CD14-positive monocyte (primary cell): Measurements from ENCODE around the gene MRPL27. TPM values are rescaled to one million over a fixed set of nuclear protein-coding genes. Genes with fewer than 3 reads are reported as not detected.

Experiments used
- DNase-seq, 3 donors: peaks; one replicate each; pipeline ENCODE4 v3.0.0-alpha.2; 2011 to 2022
- H2AFZ ChIP-seq: 2 replicates; pipeline ENCODE4 v1.6.0; 2012; ENCODE audit warnings: mild to moderate bottlenecking, low read depth, low read length, inconsistent platforms; ENCODE audit not compliant: insufficient read depth, poor library complexity, severe bottlenecking
- H3K27ac ChIP-seq, 2 donors: 1 replicate in 1 of 2; 2 replicates in 1 of 2; pipeline ENCODE4 v1.5.1; 2012 to 2013; ENCODE audit warnings: low read length in 2 of 2, control low read depth in 1 of 2, inconsistent platforms in 1 of 2, low read depth in 1 of 2, mild to moderate bottlenecking in 1 of 2
- H3K27me3 ChIP-seq, 2 donors: one replicate each; pipeline versions ENCODE4 v1.6.0 to v1.6.1; 2011 to 2013; ENCODE audit warnings: low read length in 2 of 2; ENCODE audit not compliant: control insufficient read depth in 2 of 2, insufficient read depth in 2 of 2
- H3K36me3 ChIP-seq, 2 donors: replicated peaks in 1 of 2; 1 replicate in 1 of 2; 2 replicates in 1 of 2; pipeline versions ENCODE4 v1.5.1 to v1.6.1; 2012 to 2013; ENCODE audit warnings: low read length in 2 of 2, control low read depth in 1 of 2, inconsistent platforms in 1 of 2, mild to moderate bottlenecking in 1 of 2; ENCODE audit not compliant: insufficient read depth in 2 of 2, control insufficient read depth in 1 of 2
- H3K4me1 ChIP-seq, 2 donors: 1 replicate in 1 of 2; 2 replicates in 1 of 2; pipeline versions ENCODE4 v1.5.1 to v1.6.1; 2012 to 2013; ENCODE audit warnings: low read length in 2 of 2, control low read depth in 1 of 2, inconsistent platforms in 1 of 2, mild to moderate bottlenecking in 1 of 2, moderate library complexity in 1 of 2; ENCODE audit not compliant: insufficient read depth in 2 of 2, control insufficient read depth in 1 of 2
- H3K4me2 ChIP-seq: replicated peaks from 2 replicates; pipeline ENCODE3; 2012; ENCODE audit warnings: low read length, moderate library complexity, mild to moderate bottlenecking; ENCODE audit not compliant: poor library complexity, severe bottlenecking; ENCODE audit errors: extremely low read depth
- H3K4me3 ChIP-seq, 3 experiments: fragments of 200-600 bp in 1 of 3; sonication (generic) in 1 of 3; replicated peaks in 1 of 3; 1 replicate in 2 of 3; 2 replicates in 1 of 3; pipeline ENCODE4 v1.5.1; 2011 to 2013; ENCODE audit warnings: low read length in 3 of 3, mild to moderate bottlenecking in 3 of 3, control low read depth in 2 of 3, low read depth in 2 of 3, inconsistent platforms in 1 of 3, moderate library complexity in 1 of 3
- H3K79me2 ChIP-seq: 2 replicates; pipeline ENCODE4 v1.6.0; 2012; ENCODE audit warnings: mild to moderate bottlenecking, control low read depth, inconsistent platforms, low read length, moderate library complexity; ENCODE audit not compliant: insufficient read depth
- H3K9ac ChIP-seq: 2 replicates; pipeline ENCODE4 v1.6.0; 2017; ENCODE audit warnings: low read length, mild to moderate bottlenecking; ENCODE audit not compliant: insufficient read depth, poor library complexity, severe bottlenecking
- H3K9me3 ChIP-seq, 2 donors: replicated peaks in 1 of 2; 1 replicate in 1 of 2; 2 replicates in 1 of 2; pipeline versions ENCODE4 v1.5.1 to v1.6.1; 2012 to 2013; ENCODE audit warnings: low read length in 2 of 2, control low read depth in 1 of 2; ENCODE audit not compliant: control insufficient read depth in 1 of 2, insufficient read depth in 1 of 2
- H4K20me1 ChIP-seq: 2 replicates; pipeline ENCODE4 v1.6.0; 2012; ENCODE audit warnings: mild to moderate bottlenecking, low read length, control low read depth, moderate library complexity; ENCODE audit not compliant: insufficient read depth
- H3K27ac Mint-ChIP-seq, 7 donors: one replicate each; pipeline ENCODE4 v1.8.0; 2020; ENCODE audit warnings: mild to moderate bottlenecking in 7 of 7, mixed read lengths in 7 of 7, moderate library complexity in 6 of 7, inconsistent platforms in 2 of 7
- H3K27me3 Mint-ChIP-seq, 3 donors: one replicate each; pipeline ENCODE4 v1.8.0; 2021 to 2022; ENCODE audit warnings: low read depth in 3 of 3, mild to moderate bottlenecking in 3 of 3, mixed read lengths in 3 of 3, moderate library complexity in 3 of 3, inconsistent platforms in 1 of 3
- H3K36me3 Mint-ChIP-seq, 2 donors: one replicate each; pipeline ENCODE4 v1.8.0; 2020; ENCODE audit warnings: mixed read lengths in 2 of 2, inconsistent platforms in 1 of 2, mild to moderate bottlenecking in 1 of 2
- H3K4me1 Mint-ChIP-seq: one replicate; pipeline ENCODE4 v1.8.0; 2020; ENCODE audit warnings: mild to moderate bottlenecking, mixed read lengths
- H3K4me3 Mint-ChIP-seq, 2 donors: one replicate each; pipeline ENCODE4 v1.8.0; 2020; ENCODE audit warnings: mild to moderate bottlenecking in 2 of 2, mixed read lengths in 2 of 2, moderate library complexity in 1 of 2
- H3K9me3 Mint-ChIP-seq, 7 donors: one replicate each; pipeline ENCODE4 v1.8.0; 2020 to 2022; ENCODE audit warnings: mixed read lengths in 7 of 7, mild to moderate bottlenecking in 6 of 7, moderate library complexity in 6 of 7, inconsistent platforms in 2 of 7
- whole genome bisulfite sequencing: methylation state at CpG from one replicate; pipeline ENCODE4 v1.1.5; 2013; ENCODE audit warnings: missing lambda C conversion rate; ENCODE audit not compliant: insufficient coverage; 5-methylcytosine and 5-hydroxymethylcytosine counted together
- intact Hi-C, 2 donors: fragments of 100-400 bp; cut with micrococcal nuclease; formaldehyde crosslinking; loops; one replicate each; pipeline versions ENCODE4 v1.15.0 to v1.15.1; 2023
- polyA plus RNA-seq, 3 donors: library from polyadenylated mRNA; depleted of rRNA in 1 of 3; unstranded in 2 of 3; stranded (reverse) in 1 of 3; fragments of 300-500 nt in 2 of 3; fragments of >200 nt in 1 of 3; fragmentation: Illumina TruSeq in 2 of 3; gene quantifications; 1 replicate in 2 of 3; 2 replicates in 1 of 3; pipeline ENCODE4 v1.2.3, GENCODE V29; 2012 to 2021
- TF ChIP-seq, protein P1 (sequence below): fragments of 200-600 bp; IDR thresholded peaks from one replicate; pipeline ENCODE4 v1.8.0; 2022; ENCODE audit warnings: antibody characterized with exemption, mild to moderate bottlenecking

Gene MRPL27
- polyA plus RNA-seq, 3 donors, result 33.2 to 82.3 (median 75.3) TPM

DNA sequence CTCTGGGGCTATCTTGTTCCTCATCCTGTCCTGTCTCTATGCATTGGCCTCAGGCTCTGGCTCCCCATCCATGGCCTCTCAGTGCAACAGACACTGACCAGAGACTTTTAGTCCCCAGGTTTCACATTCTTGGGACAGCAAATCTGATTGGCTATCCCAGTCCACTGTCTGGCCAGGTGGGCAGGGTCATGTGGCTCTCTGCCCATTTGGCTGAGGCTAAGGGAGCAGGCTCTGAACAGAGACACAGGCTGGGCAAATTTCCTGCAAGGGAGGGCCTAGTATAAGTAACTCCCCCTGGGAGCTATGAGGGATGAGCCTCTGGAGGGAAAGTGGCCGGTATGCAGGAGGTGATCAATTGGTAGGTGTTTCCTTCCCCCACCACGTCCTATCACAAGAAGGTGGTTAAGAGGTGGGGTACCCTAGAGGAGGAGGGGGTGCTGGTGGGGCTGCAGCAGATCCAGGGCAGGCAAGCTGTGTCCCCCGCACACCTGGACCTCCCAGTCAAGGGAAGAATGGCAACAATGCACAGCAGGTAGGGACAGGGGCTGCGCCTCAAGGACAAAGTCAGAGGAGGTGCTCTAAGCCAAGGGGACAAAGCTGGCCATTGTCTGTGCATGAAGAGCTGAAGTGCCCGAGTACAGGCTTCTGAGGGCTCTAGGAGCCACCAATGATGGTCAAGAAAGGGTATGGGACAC lies 13.8 kb downstream of the MRPL27 start:
- WGBS, result 96% methylated on average over 3 of the region's 5 CpGs
- H3K36me3 Mint-ChIP-seq, result peaks cover 55 to 64% of the 10 kb centered on the region in 2 donors
- H4K20me1 ChIP-seq, result no peaks in the 10 kb centered on the region
- no peak overlapping the region for H2AFZ ChIP-seq
- no peak overlapping the region for H3K4me2 ChIP-seq
- H3K27ac Mint-ChIP-seq, result no peak overlapping the region
- TF ChIP-seq, protein P1, sequence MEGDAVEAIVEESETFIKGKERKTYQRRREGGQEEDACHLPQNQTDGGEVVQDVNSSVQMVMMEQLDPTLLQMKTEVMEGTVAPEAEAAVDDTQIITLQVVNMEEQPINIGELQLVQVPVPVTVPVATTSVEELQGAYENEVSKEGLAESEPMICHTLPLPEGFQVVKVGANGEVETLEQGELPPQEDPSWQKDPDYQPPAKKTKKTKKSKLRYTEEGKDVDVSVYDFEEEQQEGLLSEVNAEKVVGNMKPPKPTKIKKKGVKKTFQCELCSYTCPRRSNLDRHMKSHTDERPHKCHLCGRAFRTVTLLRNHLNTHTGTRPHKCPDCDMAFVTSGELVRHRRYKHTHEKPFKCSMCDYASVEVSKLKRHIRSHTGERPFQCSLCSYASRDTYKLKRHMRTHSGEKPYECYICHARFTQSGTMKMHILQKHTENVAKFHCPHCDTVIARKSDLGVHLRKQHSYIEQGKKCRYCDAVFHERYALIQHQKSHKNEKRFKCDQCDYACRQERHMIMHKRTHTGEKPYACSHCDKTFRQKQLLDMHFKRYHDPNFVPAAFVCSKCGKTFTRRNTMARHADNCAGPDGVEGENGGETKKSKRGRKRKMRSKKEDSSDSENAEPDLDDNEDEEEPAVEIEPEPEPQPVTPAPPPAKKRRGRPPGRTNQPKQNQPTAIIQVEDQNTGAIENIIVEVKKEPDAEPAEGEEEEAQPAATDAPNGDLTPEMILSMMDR, result no peak
- no peaks in the 10 kb centered on the region for H3K9me3 Mint-ChIP-seq
- no peaks in the 10 kb centered on the region for H3K27me3 ChIP-seq
- peaks cover 57 to 70% of the 10 kb centered on the region in 2 donors for H3K36me3 ChIP-seq
- DNase-seq, result no peak
- no peaks in the 10 kb centered on the region for H3K27me3 Mint-ChIP-seq
- peaks cover 4% of the 10 kb centered on the region in 2 donors for H3K4me1 ChIP-seq
- no peak overlapping the region for H3K4me3 ChIP-seq
- intact Hi-C loops, result no loop called here
- no peak overlapping the region for H3K27ac ChIP-seq
- H3K9me3 ChIP-seq, result no peaks in the 10 kb centered on the region
- no peak overlapping the region for H3K4me3 Mint-ChIP-seq
- no peaks in the 10 kb centered on the region for H3K79me2 ChIP-seq
- no peak overlapping the region for H3K9ac ChIP-seq
- peaks cover 10% of the 10 kb centered on the region for H3K4me1 Mint-ChIP-seq

DNA sequence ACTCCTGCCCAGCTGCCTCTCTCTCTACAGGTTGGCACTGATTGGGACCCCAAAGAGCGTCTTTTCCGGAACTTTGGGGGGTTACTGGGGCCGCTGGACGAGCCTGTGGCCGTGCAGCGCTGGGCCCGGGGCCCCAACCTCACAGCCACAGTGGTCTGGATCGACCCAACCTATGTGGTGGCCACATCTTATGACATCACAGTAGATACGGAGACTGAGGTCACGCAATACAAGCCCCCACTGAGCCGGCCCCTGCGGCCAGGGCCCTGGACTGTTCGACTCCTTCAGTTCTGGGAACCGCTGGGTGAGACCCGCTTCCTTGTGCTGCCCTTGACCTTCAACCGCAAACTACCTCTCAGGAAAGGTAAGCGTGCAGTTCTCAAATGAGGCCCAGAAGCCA lies 14.8 kb downstream of the MRPL27 start:
- intact Hi-C loops, result no loop called here
- no peak overlapping the region for H2AFZ ChIP-seq
- H3K4me3 ChIP-seq, result no peak overlapping the region
- Mint-ChIP-seq H3K36me3 (peaks cover 59 to 65% of the 10 kb centered on the region in 2 donors), H3K27me3 (no peaks in the 10 kb centered on the region), H3K4me3 (no peak overlapping the region), H3K27ac (peak overlapping the region in 1 of 7 donors; percentile 37), H3K9me3 (no peaks in the 10 kb centered on the region), H3K4me1 (peaks cover 10% of the 10 kb centered on the region)
- H3K4me1 ChIP-seq, result peaks cover 4% of the 10 kb centered on the region in 2 donors
- no peak overlapping the region for H3K27ac ChIP-seq
- no peaks in the 10 kb centered on the region for H3K9me3 ChIP-seq
- H3K4me2 ChIP-seq, result no peak overlapping the region
- H3K36me3 ChIP-seq, result peaks cover 61 to 78% of the 10 kb centered on the region in 2 donors
- TF ChIP-seq, protein P1, result no peak
- WGBS, result 99% methylated on average over 15 of the region's 17 CpGs
- DNase-seq, result no peak
- H3K79me2 ChIP-seq, result no peaks in the 10 kb centered on the region
- H3K27me3 ChIP-seq, result no peaks in the 10 kb centered on the region
- no peak overlapping the region for H3K9ac ChIP-seq
- H4K20me1 ChIP-seq, result no peaks in the 10 kb centered on the region
